Activated CD4-positive, alpha-beta T cell treated with anti-CD3 and anti-CD28 coated beads for 1 hour (primary cell): ENCODE data around the gene VAV2.
"Not testable (repeated sequence)": the region's sequence is repeated elsewhere in the genome, so short reads cannot be mapped to it uniquely, and the experiment has no call there.

Source experiments
- DNase-seq: peaks from one replicate; pipeline ENCODE4 v3.0.0-alpha.2; 2020

Gene VAV2

GRCh38 chr9:133779081-133779480 is 213.0 kb downstream of the VAV2 start:
- DNase-seq = no peak

- no peak for DNase-seq
Observed at GRCh38 chr9:133778336-133779013, 213.6 kb downstream of the VAV2 start.

- DNase-seq = no peak
Observed at GRCh38 chr9:133777871-133778270, 214.3 kb downstream of the VAV2 start.

- no peak for DNase-seq
Observed at GRCh38 chr9:133777068-133777791, 214.9 kb downstream of the VAV2 start.

- no peak for DNase-seq
Observed at GRCh38 chr9:133775951-133776905, 215.9 kb downstream of the VAV2 start.

- no peak for DNase-seq
Observed at GRCh38 chr9:133775291-133775690, 216.8 kb downstream of the VAV2 start.

GRCh38 chr9:133774799-133775198 is 217.3 kb downstream of the VAV2 start:
- no peak for DNase-seq

- DNase-seq = no peak
Observed at GRCh38 chr9:133773889-133774655, 218.1 kb downstream of the VAV2 start.

GRCh38 chr9:133772581-133772980 is 219.5 kb downstream of the VAV2 start:
- DNase-seq = no peak

GRCh38 chr9:133771486-133772482 is 220.3 kb downstream of the VAV2 start:
- peak; percentile 1 for DNase-seq

- DNase-seq = no peak
Observed at GRCh38 chr9:133770076-133770777, 221.9 kb downstream of the VAV2 start.

GRCh38 chr9:133769511-133770075 is 222.5 kb downstream of the VAV2 start:
- DNase-seq = no peak

- DNase-seq = no peak
Observed at GRCh38 chr9:133768859-133769510, 223.1 kb downstream of the VAV2 start.

- DNase-seq = no peak
Observed at GRCh38 chr9:133768371-133768858, 223.7 kb downstream of the VAV2 start.

- no peak for DNase-seq
Observed at GRCh38 chr9:133767625-133768024, 224.5 kb downstream of the VAV2 start.

GRCh38 chr9:133767008-133767407 is 225.1 kb downstream of the VAV2 start:
- DNase-seq = no peak

- DNase-seq = not testable (repeated sequence)
Observed at GRCh38 chr9:133766234-133766633, 225.9 kb downstream of the VAV2 start.

GRCh38 chr9:133763272-133764183 is 228.6 kb downstream of the VAV2 start:
- DNase-seq = no peak
